ENCODE data around the gene DUXB. TPM values are rescaled to one million over a fixed set of nuclear protein-coding genes. Genes with fewer than 3 reads are reported as not detected.

The DUXB gene, protein sequence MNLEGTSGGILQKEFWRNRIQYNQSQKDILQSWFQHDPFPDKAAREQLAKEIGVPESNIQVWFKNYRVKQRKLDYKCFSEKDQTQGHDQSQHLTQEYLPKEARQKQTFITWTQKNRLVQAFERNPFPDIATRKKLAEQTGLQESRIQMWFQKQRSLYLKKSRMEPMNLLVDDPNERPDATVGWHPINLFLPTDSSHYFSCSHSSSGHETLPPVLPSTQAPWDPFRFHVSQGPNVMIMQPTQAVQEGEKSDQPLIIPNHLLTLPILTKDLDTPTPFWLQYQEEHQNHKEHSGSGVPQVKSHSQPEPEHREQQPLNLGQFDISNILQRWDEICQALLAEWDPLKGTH
- total RNA-seq: not detected
- long read RNA-seq: 0 reads

DNA sequence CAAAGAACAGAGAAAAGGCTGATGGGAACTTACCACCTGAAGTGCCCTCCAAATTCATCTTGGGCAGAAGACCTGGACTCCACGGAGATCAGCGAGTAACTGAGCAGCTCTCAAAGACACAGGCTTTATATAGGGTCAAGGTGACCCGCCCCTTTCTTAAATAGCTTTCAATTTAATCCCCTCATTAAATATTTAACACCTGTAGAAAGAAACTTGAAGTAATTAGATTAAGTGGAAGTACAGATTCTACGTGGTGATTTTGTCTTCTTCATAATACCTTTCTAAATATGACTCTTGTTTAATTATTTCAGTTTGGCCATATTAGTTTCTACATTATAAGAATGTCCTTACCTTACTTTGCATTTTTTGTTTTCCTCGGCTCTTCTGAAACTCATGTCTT, at the start of gene DUXB:
DUXB (minus strand) TSS at position 101 of the 400 bp plus-strand sequence; CDS start at position 58, 43 bp downstream.
- ATAC-seq: no peak
- intact Hi-C loops (cut with DNase I): no loop called here
- no peak for DNase-seq (ENCODE audit: missing footprints)

GRCh38 chr16:75750528-75750927, 49.3 kb upstream of the DUXB start:
- DNase-seq (ENCODE audit: missing footprints): no peak
- ATAC-seq: no peak
- intact Hi-C loops (cut with DNase I): no loop called here

DNA sequence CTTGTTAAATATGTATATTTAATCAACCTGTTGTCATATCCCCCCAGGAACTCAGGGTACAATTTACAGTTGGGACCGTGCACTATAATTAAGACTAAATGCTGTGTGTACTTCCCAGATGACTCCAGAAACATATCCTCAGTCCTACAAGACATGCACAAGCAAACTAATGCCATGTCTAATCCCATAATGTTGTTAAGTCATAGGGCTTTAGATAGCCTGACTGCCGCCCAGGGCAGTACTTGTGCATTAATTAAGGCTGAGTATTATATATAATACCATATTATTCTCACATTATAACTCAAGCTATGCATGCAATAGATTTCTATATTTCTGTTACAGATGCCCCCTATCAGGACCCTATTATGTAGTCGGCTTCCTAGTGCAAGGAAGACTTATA, 45.1 kb upstream of the DUXB start:
- ATAC-seq (no peak), DNase-seq (ENCODE audit: missing footprints) (no peak)
- intact Hi-C loops (cut with DNase I): no loop called here

DNA sequence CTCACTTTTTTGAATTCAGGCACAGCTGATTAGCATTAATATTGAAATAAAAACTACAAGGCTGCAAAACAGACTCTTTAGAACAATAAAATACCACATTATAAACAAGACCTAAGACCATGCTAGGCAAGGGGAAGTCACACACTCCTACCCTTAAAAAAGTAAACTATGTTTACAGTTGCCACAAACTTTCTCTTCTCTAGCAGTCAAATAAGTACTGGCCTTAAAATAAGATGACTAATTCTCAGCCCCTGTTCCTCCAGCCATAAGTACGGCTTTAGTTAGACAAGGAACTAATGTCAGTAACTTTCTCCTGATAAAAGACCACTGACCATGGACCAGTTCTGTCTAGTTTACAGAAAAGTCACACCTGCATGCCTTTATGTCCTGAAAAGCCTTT, 44.6 kb upstream of the DUXB start:
- DNase-seq (ENCODE audit: missing footprints): no peak
- intact Hi-C loops (cut with DNase I): no loop called here
- no peak for ATAC-seq

DNA sequence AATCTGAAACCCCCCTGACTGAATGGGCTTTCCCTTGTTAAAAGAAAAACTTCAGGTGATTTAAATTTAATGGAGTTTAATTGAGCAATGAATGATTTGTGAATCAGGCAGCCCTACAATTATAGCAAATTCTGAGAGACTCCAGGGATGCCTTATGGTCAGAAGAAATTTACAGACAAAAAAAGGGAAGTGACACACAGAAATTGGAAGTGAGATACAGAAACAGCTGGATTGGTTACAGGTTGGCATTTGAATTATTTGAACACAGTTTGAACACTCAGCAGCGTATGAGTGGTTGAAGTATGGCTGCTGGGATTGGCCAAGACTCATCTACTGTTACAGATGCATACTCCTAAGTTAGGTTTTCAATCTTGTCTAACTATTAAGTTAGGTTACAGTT, 44.0 kb upstream of the DUXB start:
- ATAC-seq (no peak), DNase-seq (ENCODE audit: missing footprints) (no peak)
- intact Hi-C loops (cut with DNase I): no loop called here

DNA sequence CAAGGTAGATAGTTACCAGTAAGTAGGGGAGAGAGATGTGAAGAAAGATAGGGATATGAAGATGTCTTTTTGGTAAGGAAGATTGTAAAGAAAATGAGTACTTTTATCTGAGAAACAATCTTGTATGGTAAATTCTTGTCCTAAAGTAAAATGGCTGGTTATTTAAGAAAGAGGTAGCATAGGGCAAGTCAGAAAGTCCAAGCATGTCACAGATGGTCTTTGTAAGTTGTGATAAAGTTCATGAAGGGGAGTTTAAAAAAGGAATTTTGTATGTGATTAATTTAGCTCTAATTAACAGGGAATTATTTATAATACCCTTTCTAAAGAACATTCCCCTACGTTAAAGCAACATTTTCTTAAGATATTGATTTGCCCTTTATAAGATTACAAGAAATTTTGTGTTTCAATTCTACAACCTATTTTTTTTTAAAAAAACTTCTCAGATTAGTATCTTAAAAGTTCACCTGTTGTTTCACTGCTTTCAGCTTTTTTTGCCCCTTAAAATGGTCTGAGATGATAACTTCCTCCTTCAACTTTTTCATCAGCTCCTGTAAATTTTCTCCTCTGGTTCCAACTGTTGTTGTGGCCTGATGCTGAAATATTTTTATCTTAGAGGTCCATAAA, 41.3 kb upstream of the DUXB start:
- no peak for ATAC-seq
- no peak for DNase-seq (ENCODE audit: missing footprints)
- intact Hi-C loops (cut with DNase I): no loop called here

DNA sequence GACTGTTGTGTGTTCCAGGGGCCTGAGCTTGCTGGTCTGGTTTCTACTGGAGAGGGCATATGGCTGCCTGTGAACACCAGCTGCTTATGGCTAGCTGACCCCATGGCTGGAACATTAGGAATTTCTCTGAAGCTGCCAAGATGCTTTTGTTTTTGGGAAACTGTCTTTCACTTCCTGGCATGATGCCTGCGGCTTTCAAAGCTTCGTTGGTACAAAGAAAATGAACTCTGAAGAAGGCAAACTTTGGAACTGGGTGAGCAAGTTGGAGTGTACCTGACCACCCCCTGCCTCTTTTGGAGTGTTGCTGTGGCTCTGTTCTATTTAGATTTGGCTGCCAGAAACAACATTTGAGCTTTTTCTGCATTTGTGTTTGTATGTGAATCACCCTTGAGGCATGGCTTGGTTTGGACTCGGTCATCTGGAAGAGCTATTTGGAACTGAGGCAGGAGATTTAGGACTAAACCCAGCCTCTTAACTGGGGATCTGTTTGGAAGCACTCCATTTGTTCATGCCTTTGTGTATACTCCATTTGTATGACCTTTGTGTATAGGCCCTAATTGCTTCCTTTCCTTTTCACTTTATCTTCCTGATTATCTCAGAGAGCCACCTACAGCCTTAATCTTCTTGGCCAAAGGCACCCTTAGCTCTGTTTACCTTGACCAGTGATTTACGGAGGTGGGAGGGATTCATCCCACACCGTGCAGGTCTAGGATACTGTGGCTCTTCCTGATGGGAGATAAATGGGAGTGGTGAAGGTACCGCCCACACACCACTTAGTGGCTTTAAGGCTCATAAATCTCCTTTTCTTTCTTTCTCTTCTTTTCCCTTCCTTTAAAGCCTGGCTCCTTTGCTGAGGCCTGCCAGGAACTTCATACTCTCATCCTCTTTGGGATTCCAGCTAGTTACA, 32.3 kb upstream of the DUXB start:
- ATAC-seq: no peak
- no peak for DNase-seq (ENCODE audit: missing footprints)
- intact Hi-C loops (cut with DNase I): no loop called here

GRCh38 chr16:75732871-75733270, 31.6 kb upstream of the DUXB start:
- intact Hi-C loops (cut with DNase I): no loop called here
- DNase-seq (ENCODE audit: missing footprints) (no peak), ATAC-seq (no peak)

GRCh38 chr16:75727221-75727620, 26.0 kb upstream of the DUXB start:
- ATAC-seq (no peak), DNase-seq (ENCODE audit: missing footprints) (no peak)
- intact Hi-C loops (cut with DNase I): no loop called here

- ATAC-seq (no peak), DNase-seq (ENCODE audit: missing footprints) (no peak)
- intact Hi-C loops (cut with DNase I): no loop called here
Observed at GRCh38 chr16:75726390-75726789, 25.1 kb upstream of the DUXB start, which contains the start of gene CPHXL. CPHXL (minus strand) TSS chr16:75726490; CDS start chr16:75726442, 48 bp downstream.

DNA sequence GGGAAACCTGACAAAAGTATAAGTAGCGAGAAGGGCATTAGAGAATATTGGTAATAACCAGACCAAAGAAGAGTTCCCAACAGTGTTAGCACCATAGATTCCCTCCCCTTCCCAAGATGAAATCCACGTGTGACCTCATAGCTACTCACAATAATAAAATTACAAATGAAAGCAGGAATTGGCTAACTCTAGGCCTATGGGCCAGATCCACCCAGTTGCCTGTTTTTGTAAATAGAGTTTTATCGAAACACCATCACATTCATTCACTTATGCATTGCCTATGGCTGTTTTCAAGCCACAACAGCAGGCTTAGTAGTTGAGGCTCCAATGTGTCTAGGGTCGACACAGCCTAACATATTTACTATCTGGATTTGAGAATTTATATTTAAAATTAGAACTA, 17.2 kb upstream of the DUXB start:
- DNase-seq (ENCODE audit: missing footprints) (no peak), ATAC-seq (no peak)
- intact Hi-C loops (cut with DNase I): no loop called here

DNA sequence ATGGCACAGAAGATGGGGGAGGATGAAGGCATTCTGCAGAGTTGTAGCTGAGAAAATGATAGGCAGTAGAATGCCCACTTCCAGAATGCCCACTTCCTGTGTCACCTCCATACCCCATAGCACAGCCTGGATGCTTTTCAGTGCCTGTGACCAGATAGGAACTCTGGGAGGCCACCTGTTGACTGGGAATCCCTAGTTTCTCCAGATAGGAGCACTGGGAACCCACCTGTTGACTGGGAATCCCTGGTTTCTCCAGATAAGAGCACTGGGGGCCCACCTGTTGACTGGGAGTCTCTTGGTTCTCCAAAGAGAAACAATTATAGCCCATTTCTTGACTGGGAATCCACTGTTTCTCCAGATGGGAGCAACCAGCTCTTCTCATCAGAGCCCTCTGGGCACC, 13.4 kb upstream of the DUXB start:
- no peak for DNase-seq (ENCODE audit: missing footprints)
- intact Hi-C loops (cut with DNase I): no loop called here

GRCh38 chr16:75710344-75710743, 9.1 kb upstream of the DUXB start:
- ATAC-seq (no peak), DNase-seq (ENCODE audit: missing footprints) (no peak)
- intact Hi-C loops (cut with DNase I): no loop called here

More for the DNA sequence above, 13.4 kb upstream of the DUXB start:
- ATAC-seq: no peak

GRCh38 chr16:75703306-75703705, 2.0 kb upstream of the DUXB start:
- ATAC-seq: no peak
- no peak for DNase-seq (ENCODE audit: missing footprints)
- intact Hi-C loops (cut with DNase I): no loop called here

DNA sequence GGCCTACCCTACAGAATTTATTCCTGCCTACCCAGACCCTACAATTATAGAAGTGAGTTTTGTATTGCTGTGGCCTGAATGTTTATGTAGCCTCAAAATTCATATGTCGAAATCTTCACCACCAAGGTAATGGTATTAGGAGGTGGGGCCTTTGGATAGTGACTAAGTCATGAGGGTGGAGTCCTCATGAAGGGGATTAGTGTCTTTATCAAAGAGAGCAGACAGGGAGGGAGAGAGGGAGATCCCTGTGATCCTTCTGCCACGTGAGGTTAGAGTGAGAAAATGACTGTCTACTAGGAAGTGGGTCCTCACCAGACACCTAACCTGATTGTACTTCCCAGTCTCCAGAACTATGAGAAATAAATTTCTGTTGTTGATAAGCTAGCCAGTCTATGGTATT, 981 bp upstream of the DUXB start:
- DNase-seq (ENCODE audit: missing footprints): no peak
- no peak for ATAC-seq
- intact Hi-C loops (cut with DNase I): no loop called here

DNA sequence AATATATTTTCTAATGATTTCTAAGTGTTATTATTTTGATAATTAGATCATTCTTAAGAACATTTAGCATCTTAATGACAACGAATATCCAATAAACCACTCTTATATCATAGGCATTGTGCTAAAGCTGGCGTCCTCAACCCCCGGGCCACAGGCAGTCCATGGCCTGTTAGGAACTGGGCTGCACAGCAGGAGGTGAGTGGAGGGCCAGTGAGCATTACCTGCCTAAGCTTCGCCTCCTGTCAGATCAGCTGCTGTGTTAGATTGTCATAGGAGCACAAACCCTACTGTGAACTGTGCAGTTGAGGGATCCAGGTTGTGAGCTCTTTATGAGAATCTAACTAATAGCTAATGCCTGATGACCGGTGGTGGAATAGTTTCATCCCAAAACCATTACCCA, 3.7 kb downstream of the DUXB start:
- no peak for DNase-seq (ENCODE audit: missing footprints)
- no peak for ATAC-seq
- intact Hi-C loops (cut with DNase I): no loop called here

DNA sequence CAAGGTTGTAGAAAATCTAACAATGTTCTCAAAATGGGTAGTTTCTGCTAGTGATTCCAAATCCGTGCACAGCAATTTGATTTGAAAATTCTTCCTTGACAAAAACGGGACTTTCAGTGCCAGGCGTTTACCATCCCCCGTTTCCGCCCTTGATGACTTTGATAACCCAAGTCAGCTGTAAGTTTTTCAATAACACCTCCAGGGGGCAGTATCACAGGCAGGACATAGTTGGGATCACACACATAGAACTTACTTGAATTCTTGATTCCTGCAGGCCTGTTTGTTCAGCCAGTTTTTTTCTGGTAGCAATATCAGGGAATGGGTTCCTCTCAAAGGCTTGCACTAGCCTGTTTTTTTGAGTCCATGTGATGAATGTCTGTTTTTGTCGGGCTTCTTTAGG, 5.6 kb downstream of the DUXB start:
- intact Hi-C loops (cut with DNase I): no loop called here

DNA sequence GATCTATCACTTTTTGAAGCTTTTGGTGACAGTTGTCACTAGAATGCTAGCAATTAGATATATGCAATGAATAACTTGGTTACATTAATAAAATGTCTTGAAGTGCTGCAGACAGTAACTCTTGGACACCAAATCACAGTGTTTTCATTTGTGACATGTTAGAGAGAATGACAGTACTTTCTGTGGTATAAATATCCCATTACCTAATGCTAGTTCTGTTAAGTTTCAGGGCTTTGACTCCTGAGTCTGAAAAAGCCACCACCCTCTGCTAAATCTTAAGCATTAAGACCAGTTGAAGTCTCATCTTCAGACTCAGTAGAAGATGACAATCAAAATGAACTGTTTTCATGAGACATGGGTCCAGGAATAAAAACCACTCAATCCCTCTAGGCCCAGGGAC, 13.9 kb downstream of the DUXB start:
- no peak for ATAC-seq
- intact Hi-C loops (cut with DNase I): no loop called here
- DNase-seq (ENCODE audit: missing footprints): no peak

More for the DNA sequence above, 5.6 kb downstream of the DUXB start:
- no peak for ATAC-seq
- no peak for DNase-seq (ENCODE audit: missing footprints)

GRCh38 chr16:75682308-75682707, 19.0 kb downstream of the DUXB start:
- ATAC-seq (no peak), DNase-seq (ENCODE audit: missing footprints) (no peak)
- intact Hi-C loops (cut with DNase I): no loop called here

GRCh38 chr16:75679366-75679765, 21.9 kb downstream of the DUXB start:
- intact Hi-C loops (cut with DNase I): no loop called here
- DNase-seq (ENCODE audit: missing footprints) (no peak), ATAC-seq (no peak)
